Activated CD4-positive, alpha-beta T cell treated with anti-CD3 and anti-CD28 coated beads, Interleukin-2, Interleukin-4, amounts not matched to agents 100 ng/mL and 50 ng/mL, durations not matched to agents 16 hours and 8 hours (primary cell): Measurements from ENCODE around the gene STX8.

Experiments used
- DNase-seq: peaks from one replicate; pipeline ENCODE4 v3.0.0-alpha.2; 2020; ENCODE audit warnings: low spot score

The STX8 gene

DNA sequence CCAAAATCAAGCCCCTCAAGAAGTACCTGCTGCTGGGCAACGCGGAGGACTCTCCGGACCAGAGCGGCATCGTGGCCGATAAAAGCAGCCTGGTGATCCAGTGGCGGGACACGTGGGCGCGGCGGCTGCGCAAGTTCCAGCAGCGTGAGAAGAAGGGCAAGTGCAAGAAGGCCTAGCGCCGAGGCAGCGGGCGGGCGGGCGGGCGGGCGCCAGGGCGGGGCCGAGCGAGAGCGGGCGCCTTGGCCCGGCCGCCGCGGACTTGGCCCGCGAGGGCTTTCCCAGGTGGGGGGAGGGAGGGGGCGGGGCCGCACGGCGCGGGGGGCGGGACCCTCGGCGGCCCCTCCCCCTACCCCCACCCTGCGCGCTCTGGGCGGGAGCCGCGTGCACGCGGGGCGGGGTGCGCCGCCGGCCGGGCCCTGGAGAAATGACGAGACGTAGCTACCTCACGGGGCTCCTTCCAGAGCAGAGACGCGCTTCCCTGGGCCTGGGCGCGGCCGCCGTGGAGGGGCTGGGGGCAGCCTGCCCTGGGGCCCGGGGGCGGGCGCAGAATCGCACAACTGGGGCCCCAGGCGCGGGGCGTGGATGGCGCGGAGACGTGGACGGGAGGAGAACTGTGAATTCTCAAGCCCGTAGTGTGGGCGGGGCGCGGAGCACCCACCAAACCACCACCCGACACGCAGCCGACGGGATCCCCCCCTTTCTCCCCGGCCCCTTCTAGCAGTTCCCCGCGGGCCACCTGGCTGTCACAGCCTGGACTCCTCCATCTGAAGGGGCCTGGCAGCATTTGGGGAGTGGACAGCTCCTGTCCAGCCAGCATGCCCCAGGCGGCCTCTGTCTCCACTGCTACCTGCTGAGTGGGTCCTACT is 335.6 kb downstream of the STX8 start:
- DNase-seq, result peak; percentile 58

DNA sequence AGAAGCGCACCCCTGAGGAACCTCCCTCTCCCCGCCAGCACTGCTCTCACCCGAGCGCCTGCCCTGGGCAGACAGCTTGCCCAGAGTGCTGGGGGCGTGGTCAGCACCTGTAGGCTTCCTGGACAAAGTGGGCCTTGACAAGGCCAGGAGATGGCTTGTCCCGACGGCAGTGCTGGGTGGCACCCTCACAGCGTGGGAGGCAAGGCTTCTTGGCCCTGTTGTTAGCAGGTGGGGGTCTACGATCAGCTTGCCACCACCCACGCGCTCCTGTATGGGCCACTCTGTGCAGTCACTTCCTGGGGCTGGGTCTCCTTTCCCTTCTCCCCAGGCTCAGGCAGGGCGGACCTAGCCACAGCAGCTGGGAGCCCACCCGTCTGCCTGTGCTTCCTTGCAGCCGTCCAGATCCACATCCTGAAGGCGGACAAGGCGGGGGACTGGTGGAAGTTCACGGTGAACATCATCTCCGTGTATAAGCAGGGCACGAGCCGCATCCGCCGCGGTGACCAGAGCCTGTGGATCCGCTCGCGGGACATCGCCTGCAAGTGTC is 336.3 kb downstream of the STX8 start:
- no peak for DNase-seq

DNA sequence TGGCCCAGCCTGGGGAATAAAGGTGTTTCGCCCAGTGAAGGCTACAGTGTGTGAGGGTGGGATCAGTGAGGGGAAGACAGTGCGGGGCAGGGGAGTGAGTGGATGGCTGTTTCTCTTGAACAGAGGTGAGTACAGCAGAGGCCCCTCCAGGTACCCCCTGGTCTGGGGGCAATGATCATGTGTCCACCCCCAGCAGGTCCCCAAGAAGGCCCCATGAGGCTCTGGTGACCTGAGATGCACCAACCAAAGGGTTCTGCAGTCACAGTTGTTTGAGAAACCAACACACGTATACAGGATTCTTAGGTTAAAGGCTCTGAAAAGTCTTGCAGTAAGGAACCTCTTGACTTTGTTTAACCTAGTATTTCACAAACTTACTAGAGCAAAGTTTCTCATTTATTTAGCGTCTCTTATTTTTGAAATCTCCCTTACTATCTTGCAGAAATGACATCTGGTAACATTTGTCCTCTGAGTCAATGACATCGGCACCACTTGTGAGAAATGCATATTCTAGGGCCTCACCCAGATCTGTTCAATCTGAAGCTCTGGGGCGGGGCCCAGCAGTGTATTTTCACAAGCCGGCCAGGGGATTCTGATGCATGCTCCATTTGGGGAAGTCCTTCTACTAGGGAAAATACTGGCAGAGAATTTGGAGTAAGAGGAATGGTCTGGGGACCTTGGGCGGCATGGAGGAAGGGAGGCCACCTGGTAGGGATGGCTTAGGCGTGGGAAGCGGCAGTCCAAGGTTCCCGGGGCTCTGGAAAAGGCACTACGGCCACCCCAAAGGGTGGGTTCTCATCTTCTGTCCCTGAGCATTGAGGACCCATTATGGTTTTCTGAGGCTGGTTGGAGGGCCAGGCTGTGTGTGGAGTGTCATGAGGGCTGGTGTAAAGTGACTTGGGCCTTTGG is 337.0 kb downstream of the STX8 start:
- DNase-seq, result no peak

DNA sequence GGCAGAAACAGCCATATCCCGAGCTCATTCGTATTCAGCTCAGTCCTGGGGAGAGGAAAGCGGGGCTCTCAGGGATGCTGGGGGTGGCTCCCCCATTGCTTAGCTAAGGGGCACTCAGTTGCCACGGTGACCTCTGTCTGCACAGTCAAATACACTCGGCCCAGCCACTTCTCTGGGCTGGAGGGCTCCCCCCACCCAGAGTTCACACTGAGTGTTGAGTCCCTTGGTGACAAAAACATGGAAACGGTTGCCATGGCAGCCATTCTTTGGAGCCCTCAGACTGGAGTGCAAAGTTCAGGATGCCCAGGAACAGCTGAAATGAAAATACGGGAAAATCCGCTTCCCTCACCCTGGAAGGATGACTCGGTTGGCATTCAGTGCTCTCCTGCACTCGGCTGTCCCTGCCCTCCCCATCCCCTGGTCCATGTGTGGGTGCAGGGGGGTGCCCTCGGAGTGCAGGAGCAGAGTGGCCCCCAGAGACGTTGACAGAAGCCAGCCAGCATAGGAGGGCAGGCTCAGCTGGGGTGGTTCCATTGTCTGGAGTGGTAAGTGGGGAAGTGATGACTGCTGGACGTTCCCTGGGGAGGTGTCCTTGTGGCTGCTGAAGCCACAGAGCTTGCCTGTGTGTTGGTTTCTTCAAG is 337.8 kb downstream of the STX8 start:
- DNase-seq, result no peak

DNA sequence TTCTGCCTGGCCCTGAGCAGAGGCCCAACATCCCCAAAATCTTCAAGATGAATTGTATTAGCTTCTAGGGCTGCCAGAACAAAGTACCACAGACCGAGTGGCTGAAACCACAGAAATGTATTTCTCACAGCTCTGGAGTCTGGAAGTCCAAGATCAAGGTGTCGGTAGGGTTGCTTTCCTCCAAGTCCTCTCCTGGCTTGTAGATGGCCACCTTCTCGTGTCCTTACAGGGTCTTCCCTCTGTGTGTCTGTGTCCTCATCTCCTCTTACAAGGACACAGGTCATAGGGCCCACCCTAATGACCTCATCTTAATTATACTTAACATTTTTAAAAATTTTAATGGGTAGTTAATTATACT is 338.6 kb downstream of the STX8 start:
- DNase-seq, result no peak

DNA sequence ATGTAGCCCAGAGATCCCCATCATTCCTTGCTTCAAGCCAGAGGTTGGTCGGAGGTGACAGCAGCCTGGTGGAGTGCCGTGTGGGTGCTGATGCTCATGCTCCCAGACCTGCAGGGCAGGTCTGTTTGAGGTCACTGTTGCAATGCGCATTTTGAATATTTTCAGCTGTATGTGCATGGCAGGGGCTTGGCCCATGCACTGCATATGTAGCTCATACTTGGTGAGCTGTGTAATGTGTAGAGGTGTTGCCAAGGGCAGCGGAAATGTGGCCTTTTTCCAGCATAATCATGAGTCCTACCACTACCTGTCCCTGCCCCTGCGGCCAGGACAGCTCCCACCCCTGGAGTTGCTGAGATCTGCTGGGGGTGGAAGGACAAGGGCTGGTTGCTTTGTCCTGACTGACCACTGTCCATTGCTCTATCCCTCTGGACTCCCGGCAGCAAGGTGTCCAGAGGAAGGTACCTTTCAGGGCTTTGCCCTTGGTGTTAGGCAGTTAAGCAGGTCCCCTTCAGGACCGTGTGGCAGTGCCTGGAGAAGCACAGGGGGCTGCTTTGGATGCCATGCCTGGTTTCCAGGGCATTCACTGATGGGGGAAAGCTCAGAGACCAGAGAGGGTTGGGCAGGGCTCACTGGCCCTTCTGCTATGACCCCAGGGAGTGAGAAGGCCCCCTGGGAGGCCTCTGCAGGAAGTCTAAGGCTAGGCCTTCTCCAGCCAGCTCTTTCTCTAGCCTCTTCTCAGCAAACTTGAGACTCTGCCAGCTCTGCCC is 339.2 kb downstream of the STX8 start:
- DNase-seq, result no peak

DNA sequence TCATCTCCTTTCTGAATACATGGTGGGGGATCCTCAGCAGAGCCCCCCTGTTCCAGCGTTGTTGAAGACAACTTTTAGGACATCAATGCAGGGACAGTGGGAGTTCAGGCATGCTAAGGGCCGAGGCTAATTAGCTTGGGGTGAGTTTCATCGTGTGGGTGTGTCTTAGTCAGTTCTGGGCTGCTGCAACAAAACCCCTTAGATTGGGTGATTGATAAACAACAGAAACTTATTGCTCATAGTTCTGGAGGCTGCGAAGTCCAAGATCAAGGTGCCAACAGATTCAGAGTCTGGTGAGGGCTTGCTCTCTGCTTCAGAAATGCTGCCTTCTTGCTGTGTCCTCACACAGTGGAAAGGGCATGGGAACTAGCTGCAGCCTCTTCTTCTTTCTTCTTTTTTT is 340.3 kb downstream of the STX8 start:
- no peak for DNase-seq

DNA sequence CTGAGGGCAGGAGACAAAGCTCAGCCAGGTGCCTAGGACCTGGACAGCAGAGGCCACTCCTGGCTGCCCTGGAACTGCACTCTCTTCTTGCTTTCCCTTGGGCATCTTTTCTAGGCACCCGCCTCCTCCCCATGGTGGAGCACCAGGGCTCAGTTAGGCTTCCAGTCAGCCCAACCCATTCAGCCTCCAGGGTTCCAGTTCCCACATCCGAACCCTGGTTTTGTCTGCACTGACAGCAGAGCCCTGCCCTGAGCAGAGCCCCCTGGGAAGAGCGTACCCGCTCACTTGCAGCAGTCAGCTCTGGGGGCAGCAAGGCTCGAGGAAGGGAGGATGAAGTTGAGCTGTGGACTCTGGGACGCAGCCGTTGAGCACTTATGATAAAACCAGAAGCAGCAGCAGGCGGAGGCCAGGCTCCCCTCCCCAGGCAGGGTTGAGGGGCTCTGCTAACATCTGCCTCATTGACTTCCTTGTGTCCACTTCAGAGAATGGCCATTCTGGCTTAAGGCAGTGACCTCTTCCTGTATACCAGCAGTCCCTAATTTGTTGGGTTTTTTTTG is 341.2 kb downstream of the STX8 start:
- no peak for DNase-seq

DNA sequence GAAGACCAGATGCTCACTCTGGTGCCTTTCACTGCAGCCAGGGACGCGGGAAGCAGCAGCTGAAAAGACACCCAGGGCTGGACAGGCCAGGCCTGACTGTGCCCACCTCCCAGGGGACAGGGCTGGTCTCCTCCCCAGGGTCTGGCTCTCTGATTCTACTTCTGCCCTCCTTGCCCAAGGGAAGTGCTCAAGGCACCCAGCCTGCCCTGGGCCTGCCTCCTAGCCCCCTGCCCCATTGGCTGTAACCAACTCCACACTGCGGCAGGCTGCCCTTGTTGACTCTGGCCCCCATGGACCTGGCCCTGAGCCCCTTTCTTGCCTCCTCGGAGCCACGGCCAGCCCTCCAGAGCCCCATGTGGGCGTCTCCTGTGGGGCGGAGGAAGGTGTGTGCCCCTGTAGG is 341.9 kb downstream of the STX8 start:
- no peak for DNase-seq

DNA sequence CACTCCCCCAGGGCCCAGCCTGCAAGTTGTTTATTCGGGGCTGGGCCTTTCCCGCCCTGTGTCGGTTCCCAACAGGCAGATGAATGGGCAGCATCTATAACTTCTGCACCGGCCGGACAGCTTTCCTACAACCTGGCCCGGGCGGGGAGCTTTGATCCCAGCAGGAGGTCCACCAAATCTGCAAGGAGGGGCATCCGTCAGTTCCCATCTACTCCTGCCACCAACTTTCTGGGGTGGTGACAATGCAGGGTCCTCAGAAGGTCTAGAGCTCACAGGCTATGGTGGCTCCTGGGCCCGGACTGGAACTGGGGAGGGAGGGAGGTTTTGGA is 342.4 kb downstream of the STX8 start:
- DNase-seq, result no peak

DNA sequence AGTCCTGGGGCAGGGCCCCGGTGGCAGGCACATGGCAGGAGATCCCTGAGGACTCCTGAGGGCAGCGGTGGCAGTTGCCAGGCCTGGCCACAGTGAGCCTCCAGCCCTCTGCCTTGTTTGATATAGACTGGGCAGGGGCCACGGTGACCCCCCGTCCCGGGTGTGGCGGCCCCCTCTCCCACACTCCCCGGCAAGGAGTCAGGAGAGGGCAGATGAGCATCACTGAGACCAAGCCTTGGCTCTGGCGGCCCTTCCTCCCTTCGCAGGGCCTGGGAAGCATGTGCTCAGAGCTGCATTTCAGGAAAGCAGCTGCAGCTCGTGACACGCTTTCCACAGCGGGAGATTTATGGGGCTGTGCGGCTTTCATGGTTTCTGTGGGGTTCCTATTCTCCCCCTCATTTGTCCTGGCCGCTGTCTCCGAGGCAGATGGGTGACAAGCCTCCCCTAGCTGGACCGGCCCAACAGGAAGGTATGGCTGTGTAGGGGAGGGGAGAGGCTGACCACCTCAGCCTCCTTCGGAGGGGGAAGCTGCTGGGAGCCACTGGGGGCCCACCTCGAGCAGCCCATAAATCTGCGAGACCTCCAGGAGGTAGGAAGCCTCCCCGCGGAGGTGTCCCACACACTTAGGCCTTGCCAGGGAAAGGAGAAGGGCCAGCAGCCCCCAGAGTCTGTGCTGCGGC is 342.9 kb downstream of the STX8 start:
- no peak for DNase-seq

DNA sequence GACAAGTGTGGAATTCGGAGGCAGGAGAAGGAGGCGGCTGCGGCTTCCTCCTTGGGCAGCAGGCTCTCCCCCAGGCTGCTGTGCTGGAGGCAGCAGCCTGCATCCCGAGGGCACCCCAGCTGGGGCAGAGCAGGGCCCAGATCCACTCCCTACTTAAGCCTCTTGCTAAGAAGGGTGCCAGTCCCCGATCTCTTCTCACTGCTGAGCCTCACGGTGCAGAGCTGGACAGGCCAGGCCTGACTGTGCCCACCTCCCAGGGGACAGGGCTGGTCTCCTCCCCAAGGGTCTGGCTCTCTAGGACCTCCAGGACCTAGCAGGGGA is 343.5 kb downstream of the STX8 start:
- DNase-seq, result no peak

DNA sequence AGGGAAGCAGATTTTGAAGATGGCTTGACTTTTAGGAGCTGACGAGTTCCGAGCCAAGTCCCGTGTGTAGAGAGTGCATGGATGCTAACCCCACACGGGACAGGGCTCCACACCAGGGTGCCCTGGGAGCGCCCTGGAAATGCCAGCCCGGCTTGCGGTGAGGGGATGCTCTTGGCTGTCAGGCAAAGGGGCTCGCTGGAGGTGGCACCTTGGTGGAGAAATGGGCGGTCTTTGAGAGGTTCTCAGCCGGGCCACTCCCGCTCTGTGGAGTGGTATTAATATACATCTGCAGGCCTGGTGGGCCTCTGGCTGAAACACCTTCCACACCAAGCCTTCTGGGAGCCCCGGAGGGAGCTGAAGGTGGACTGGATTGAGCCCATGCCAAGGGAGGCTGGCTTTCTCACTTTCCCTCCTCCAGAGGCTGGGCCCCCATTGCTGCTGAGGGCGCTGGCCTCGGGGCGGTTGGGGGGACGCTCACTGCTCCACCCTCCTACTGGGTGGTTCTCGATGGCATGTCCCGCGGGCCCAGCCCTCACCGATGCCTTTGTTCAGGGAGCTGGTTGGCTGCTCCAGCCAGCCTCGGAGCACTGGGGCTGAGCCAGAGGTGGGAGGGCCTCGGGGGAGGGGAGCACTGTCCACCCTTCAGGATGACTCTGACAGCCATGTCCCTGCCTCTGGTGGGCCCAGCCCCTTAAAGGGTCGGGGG is 344.0 kb downstream of the STX8 start:
- no peak for DNase-seq

DNA sequence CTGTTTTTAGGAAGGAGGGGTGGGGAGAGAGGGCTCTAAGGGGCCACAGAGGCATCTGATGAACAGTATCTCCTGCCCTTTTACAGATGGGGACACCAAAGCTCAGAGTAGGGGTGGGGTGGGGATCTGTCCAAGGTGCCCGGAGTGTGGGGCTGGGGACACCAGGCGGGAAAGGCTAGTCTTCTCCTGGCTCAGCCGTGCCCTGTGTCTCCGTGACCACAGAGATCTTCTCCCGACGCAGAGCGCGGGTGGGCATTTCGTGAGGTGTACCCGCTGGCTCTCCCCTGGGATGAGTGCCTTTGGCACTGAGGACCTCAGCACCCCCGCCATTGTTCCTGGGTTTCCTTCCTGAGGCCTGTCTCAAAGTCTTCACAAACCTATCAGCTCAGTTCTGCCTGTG is 344.8 kb downstream of the STX8 start:
- DNase-seq, result no peak

DNA sequence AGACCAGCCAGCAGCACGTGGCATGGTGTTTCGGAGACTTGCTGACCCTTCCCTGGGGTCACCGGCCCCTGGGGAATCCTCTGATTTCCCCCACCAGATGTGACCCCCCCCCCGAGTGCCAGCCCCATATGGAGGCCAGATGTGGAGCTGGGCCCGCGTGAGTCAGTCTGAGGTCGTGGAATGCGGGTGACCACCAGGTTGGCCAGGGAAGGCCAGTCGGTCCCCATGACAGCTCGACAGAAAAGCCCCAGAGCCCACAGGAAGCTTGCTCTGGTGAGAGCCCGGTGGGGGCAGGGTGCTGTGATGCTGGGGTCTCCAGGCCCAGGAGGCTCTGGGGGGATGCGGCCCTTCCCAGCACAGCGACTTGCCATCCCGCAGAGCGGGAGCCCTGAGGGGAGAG is 345.3 kb downstream of the STX8 start:
- no peak for DNase-seq

DNA sequence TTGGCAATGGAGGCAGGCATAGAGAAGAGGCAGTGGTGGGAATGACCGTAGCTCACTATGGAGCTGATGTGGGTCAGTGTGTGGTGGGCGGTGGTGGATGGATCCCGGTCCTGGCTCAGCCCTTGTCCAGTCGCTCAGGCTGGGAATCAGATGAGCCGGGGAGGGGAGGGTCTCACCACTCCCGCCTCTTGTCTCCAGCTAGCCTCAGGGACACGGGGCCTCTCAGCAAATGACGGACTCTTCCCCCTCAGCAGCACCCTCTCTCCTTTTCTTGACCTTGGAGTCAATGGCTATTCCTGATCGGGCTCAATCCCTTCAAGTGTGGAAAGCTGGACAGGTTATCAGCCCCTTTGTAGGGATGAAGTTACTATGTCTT is 345.8 kb downstream of the STX8 start:
- DNase-seq, result no peak

DNA sequence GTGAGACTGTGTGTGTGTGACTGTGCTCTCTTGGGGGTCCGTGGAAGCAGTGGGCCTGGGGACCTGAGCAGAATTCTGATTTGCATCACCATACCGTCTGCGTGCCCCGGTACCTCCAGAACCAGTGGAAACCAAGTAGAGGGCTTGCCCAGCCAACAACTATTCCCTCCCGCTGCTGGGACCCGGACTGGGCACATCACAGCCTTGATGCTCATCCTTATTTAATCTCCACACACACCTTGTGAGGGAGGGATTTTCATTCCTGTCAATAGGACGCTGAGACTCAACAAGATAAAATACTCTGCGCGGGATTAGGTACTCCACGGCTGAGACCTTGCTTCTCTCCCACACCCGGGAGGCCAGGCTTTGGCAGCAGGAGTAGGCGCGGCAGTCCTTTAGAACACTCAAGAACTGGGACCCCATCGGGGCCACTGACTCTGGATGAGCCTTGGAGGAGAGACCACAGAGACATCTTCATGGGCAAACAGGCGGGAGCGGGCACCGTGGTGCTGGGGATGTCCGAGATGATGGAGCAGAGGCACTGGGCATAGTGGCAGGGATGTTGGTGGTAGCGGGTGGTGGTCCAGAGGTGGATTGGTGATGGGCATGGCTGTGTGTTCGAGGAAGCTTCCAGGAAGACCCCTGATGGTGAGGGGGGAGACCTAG is 346.3 kb downstream of the STX8 start:
- no peak for DNase-seq

DNA sequence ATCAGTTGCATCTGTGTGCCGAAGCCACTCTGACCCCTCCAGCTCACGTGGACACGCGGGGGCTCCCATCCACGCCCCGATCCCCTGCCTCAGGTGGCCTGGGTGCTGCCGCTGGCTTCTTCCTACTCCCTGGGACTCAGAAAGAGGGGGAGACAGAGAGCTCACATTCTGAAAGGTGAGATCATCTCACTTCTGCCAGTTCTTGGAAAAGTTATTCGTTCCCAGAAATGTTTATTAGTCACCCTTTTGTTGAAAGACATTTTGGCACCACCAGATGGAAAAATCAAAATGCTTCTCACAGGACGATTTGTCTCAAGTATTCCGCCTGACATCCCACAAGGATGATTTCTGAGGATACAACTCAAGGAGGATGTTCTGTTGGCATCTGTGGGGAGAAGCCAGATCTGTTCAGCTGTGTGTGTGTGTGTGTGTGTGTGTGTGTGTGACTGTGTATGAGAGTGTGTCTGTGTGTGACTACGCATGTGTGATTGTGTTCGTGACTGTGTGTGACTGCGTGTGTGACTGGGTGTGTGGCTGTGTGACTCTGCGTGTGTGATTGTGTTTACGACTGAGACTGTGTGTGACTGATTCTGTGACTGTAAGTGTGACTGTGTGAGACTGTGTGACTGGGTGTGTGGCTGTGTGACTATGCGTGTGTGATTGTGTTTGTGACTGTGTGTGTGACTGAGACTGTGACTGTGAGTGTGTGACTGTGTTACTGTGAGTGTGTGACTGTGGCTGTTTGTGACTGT is 347.0 kb downstream of the STX8 start:
- DNase-seq, result peak; percentile 24

DNA sequence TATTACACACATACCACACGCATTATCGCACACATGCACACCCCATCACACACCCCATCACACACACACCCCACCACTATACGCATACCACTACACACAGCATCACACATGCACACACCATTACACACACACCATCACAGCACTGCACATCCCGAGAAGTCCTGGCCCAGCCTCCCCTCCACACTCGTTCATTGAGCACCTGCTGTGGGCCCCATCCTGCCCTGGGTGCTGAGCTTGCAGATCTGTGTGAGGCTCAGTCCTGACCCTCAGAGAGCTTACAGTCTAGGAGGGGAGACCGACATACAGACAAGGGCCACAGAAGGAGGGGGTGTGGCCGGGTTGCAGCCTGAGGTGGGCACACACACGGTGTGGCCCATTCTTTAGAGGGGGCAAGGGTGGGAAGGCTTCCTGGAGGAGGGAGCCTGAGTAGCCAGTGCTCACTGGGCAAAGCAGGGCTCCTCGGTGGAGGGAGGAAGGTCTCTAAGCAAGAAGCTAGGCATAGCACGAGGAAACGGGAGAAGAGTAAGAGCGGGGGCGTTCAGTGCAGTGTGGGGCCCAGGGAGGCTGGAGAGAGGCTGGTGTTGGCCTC is 347.7 kb downstream of the STX8 start:
- no peak for DNase-seq
